Activated naive CD8-positive, alpha-beta T cell treated with anti-CD3 and anti-CD28 coated beads, Interleukin-2, amount 50 U/mL, for 16 hours (primary cell): ENCODE data around the gene DCP1B.
"Not testable (repeated sequence)": the region's sequence is repeated elsewhere in the genome, so short reads cannot be mapped to it uniquely, and the experiment has no call there.

ENCODE experiments used
- DNase-seq: peaks from one replicate; pipeline ENCODE4 v3.0.0-alpha.2; 2020; ENCODE audit warnings: low read depth, low spot score

DCP1B gene

GRCh38 chr12:1977109-1977508, 27.1 kb downstream of the DCP1B start:
- DNase-seq = no peak

DNA sequence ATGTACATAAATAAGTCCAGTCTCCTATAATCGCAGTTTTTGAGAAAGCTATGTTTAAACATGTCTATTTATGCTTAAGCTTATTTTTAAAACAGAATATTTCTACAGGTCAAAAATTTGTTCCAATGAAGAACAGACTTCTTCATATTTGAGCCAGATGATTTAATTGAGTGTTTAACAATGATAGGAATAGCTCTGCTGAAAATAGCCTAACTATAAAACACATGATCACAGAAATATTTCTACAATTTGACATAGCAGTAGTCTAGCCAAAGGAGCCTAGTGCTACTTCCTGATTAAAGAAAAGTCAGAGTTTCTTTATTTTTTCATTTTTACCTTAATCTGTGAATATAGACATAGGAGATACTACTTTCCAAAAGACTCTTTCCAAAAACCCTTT, 29.4 kb downstream of the DCP1B start:
- DNase-seq = no peak

- no peak for DNase-seq
Measured at GRCh38 chr12:1972856-1973317, 31.4 kb downstream of the DCP1B start.

DNA sequence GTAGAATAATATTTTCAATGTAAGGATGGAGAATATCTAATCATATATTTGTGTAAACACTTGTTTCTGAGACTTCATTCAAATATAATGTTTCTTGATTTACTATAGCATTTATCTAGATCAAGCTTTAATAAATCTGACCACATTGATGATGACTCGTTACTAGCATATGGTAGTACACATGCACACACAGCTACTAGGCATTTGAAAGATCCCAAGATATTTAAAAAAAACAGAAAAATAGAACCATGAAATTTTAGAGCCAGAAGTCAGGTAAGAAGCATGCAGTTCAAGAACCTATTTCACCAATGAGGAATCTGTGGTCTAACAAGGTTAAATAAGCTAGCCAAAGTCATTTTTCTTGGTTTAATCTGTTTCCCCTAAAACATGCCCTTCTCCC, 32.0 kb downstream of the DCP1B start:
- DNase-seq = no peak

DNA sequence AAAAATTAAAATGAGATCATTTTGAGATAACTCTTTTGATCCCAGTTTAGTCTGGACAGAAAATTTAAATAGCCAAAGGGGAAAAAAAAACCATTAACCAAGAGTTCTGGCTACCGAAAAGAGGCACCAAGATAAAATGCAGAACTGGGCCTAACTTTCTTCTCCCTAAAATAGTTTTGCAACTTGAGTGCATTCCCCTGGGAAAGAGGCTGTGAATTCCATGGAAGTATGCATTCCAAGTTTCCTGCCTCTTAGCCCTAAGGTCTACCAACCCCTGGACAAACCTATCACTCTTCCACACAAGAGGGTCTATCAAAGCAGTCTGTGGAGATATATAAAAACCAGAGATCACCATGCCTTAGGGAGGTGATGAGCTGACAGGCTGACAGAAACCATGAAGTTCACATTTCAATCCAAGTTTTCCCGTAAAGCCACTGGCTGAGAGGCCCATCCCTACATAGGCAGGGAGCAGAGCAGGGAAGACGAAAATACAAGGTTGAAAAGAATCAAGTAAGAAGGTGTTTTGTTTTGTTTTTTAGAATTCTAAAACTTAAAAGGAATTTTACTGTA, 33.8 kb downstream of the DCP1B start:
- DNase-seq = no peak

DNA sequence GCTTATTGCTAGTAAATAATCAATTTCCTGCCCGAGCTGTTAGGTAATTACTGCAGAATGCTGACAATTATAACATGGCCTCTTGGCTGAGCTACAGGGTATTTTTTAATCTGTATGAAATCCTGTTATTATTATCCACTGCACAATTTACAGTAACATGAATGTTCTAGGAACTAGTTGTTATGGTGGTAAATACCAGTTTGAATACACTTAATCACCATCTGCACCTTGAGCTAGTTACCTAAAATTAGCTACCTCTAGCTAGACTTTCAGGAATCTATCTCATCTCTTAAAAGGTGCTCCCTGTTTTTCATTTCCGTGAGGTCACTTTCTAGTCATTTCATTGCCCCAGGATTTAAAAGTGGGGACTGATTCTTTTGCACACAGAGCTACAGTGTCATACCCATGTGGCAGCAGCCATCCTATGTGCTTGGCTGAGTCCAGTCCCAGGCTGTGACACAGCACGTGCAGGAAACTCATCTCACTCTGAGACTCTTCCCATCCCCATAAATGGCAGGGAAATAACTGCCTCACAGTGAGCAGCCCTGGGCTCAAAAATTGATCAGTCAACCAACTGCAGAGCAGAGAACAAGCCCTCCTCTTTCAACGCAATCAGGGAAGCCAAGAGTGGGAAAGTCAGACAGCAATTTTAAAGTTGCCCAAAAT, 37.6 kb downstream of the DCP1B start:
- no peak for DNase-seq

GRCh38 chr12:1965916-1966315, 38.3 kb downstream of the DCP1B start:
- no peak for DNase-seq

DNA sequence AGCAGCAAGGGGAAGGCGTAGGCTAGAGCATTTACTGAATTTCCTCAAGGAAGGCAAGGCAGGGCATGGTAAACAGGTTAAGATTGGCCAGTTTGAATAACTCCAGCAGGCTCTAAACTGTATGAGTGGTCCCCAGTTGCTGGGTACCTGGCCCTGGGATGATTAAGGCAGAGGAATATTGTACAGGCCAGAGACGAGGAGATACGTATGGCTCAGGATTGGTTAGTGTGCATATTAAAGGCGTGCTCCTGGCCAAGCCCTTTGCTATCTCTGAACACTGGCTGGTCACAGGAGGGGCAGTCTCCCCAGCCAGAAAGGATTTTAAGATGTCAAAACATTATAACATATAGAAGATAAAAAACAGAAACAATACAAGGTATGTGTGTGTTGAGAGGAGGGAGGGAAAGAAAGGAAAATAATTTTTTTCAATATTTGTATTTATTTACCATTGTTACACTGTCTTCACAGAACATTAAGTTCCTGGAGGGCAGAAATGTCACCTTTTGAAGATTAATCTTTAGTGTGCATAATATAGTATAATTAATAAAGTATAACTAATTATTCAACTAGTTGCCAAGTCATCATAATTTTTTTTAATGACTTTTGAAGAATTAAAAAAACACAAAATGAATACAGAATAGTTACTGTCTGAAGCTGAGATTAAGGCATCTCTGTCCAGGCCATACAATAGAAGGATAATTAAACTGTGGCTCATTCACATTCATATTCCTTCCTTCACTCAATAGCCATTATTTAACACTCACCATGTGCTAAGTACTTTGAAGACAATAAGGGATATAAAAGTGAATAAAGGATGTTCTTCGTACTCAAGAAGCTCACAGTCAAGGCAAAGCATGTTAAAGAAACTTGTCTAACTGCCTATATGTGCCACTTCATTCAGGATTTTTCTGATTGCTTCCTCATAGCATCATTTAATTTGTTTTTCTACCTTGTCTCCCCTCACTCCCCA, 41.9 kb downstream of the DCP1B start:
- no peak for DNase-seq

DNA sequence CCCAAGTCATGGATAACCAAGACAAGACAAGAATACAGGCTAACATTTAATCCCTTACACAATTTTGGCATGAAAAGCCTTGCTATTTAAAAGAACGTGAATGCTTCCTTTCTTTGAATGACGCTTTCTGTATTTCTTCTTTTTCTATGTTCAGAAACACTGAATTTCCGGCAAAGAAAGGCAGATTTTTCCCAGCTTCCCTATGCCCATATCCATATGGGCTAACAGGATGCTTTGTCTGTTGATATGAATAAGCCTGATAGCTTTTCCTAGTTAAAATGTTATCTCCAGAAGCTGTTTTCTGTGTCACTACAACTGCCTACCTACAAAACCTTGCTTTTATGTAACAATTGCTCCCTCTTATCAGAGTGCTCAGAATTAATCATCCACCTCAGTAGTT, 47.5 kb downstream of the DCP1B start:
- no peak for DNase-seq

GRCh38 chr12:1949771-1950470, 54.3 kb downstream of the DCP1B start:
- DNase-seq = no peak

- DNase-seq = no peak
Measured at GRCh38 chr12:1948883-1949282, 55.4 kb downstream of the DCP1B start.

DNA sequence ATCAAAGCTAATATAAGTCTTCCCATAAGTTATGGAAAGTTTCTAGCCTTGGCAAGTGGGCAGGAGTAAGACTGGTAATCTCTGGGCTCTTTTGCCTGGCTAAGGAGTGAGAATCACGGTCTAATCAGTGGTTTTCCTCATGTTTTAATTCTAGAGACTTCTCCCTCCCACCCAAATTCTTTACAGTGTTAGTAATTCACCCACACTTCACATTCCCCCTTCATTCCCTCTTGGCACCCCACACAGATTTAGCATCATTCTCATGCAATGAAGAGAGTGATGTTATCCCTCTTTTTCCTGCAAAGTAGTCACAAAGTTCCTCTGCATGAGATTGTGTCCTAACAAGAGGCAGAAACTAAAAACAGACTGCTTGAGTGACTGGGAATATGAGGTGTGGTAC, 57.2 kb downstream of the DCP1B start:
- no peak for DNase-seq

DNA sequence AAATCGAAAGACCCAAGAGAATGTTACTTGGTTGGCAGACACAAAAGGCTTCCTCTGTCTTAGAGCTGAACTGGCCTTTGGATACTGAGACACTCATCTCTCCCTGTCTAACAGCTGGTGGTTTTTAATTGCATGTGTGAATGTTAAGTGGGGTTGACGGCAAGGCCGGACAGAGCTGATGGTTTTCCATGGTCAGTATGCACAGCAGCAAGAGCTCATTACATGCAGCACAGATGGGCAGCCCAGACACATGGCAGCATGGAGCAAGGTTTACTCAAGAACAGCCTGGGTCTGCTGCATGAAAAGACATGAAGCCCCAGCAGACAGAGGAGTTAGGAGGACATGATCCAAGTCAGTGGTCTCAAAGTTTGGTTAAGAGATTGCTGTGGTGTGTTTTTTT, 58.0 kb downstream of the DCP1B start:
- DNase-seq = no peak

DNA sequence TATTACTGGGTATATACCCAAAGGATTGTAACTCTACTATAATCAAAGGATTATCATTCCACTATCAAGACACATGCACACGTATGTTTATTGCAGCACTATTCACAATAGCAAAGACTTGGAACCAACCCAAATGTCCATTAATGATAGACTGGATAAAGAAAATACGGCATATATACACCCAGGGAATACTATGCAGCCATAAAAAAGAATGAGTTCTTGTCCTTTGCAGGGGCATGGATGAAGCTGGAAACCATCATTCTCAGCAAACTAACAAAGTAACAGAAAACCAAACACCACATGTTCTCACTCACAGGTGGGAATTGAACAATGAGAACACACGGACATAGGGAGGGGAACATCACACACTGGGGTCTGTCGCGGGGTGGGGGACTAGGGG, 58.8 kb downstream of the DCP1B start:
- DNase-seq = not testable (repeated sequence)

- DNase-seq = peak; percentile 83
Measured at GRCh38 chr12:1939801-1940607, 64.3 kb downstream of the DCP1B start.

DNA sequence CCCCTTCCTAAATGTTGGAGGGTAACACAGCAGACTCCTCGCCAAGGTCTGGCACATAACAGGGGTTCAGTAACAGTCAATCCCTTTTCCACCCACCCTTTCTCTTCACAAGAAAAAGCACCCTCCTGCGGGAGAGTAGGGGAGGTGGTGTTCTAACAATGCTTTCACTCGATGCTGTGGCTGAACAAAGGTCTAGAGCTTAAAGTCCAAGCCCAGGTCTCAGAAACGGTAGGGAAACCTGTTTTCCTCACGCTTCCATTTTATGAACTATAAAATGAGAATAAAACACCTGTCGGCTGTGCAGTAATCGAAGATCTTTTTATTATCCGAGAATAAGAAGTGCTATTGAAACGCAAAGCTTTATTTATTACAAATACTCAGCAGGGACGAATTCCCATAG, 64.9 kb downstream of the DCP1B start:
- DNase-seq = no peak

DNA sequence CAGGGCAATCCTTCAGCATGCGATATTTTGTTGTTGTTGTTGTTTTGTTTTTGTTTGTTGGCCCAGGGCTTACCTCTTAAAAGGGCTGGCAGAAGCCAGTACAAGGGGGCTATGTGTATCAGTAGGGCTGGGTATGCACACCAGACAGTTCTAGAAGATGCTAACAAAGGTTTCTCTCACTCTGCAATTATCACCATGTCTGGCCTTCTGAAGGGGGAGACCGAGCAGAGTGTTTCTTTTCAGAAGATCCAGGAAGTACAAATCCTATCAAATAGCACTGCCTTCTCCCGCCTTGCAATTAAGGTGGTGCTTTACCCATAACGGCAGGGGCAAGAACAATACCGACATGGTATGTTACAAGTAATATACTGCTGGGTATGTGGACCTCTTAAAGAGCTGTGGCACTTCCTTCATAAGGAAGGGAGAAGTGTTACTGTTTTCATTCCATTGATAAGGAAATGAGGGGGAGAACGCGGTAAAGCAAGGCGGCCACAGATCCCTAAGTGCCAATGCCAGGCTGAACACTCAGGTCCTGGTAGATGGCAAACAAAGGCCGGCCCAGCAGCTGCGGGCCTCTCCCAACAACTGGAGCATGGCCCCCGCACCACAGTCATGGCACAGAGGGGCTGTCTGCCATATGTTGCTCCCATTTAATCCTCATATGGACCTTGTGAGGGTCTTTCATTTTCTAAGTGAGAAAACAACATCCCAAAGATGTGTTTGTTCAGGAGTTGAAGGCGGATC, 66.6 kb downstream of the DCP1B start:
- no peak for DNase-seq

- no peak for DNase-seq
Measured at GRCh38 chr12:1936406-1937320, 67.6 kb downstream of the DCP1B start.

GRCh38 chr12:1935700-1936378, 68.4 kb downstream of the DCP1B start:
- DNase-seq = no peak
